ENCODE results near the gene ACSL3.

ACSL3 gene

GRCh38 chr2:222871291-222871690, 10.5 kb downstream of the ACSL3 start:
- Histone ChIP-seq H3K4me3 (ENCODE audit: low read depth in 1 of 2, low read length in 1 of 2) (no peak overlapping the region), H3K9me3 (no peaks in the 10 kb centered on the region), H3K4me1 (ENCODE audit: control insufficient read depth in 1 of 2, insufficient read depth in 1 of 2, low read depth in 1 of 2, low read length in 1 of 2) (peaks cover 35 to 38% of the 10 kb centered on the region in 2 experiments), H3K27me3 (no peaks in the 10 kb centered on the region), H3K27ac (no peak overlapping the region), H3K36me3 (no peaks in the 10 kb centered on the region)
- no peak for TF ChIP-seq CTCF (IDR thresholded peaks at IDR 0.05)

GRCh38 chr2:222872551-222872950, 11.7 kb downstream of the ACSL3 start:
- H3K4me1 ChIP-seq (ENCODE audit: control insufficient read depth in 1 of 2, insufficient read depth in 1 of 2, low read depth in 1 of 2, low read length in 1 of 2): peaks cover 34 to 37% of the 10 kb centered on the region in 2 experiments
- no peak for TF ChIP-seq CTCF (IDR thresholded peaks at IDR 0.05)

GRCh38 chr2:222875482-222875881, 14.6 kb downstream of the ACSL3 start:
- no peaks in the 10 kb centered on the region for H3K9me3 ChIP-seq
- peaks cover 12 to 16% of the 10 kb centered on the region in 2 experiments for H3K4me1 ChIP-seq (ENCODE audit: control insufficient read depth in 1 of 2, insufficient read depth in 1 of 2, low read depth in 1 of 2, low read length in 1 of 2)
- no peak overlapping the region for H3K27ac ChIP-seq
- H3K36me3 ChIP-seq: no peaks in the 10 kb centered on the region
- no peaks in the 10 kb centered on the region for H3K27me3 ChIP-seq
- no peak overlapping the region for H3K4me3 ChIP-seq (ENCODE audit: low read depth in 1 of 2, low read length in 1 of 2)
- TF ChIP-seq CTCF (IDR thresholded peaks at IDR 0.05): no peak

More at GRCh38 chr2:222872551-222872950, 11.7 kb downstream of the ACSL3 start:
- Histone ChIP-seq H3K27ac (no peak overlapping the region), H3K9me3 (no peaks in the 10 kb centered on the region), H3K36me3 (no peaks in the 10 kb centered on the region), H3K27me3 (no peaks in the 10 kb centered on the region), H3K4me3 (ENCODE audit: low read depth in 1 of 2, low read length in 1 of 2) (no peak overlapping the region)

- peaks cover 0 to 6% of the 10 kb centered on the region in 2 experiments for H3K4me1 ChIP-seq (ENCODE audit: control insufficient read depth in 1 of 2, insufficient read depth in 1 of 2, low read depth in 1 of 2, low read length in 1 of 2)
- no peak for TF ChIP-seq CTCF (IDR thresholded peaks at IDR 0.05)
- H3K4me3 ChIP-seq (ENCODE audit: low read depth in 1 of 2, low read length in 1 of 2): no peak overlapping the region
- H3K9me3 ChIP-seq: no peaks in the 10 kb centered on the region
- no peaks in the 10 kb centered on the region for H3K27me3 ChIP-seq
- no peak overlapping the region for H3K27ac ChIP-seq
- no peaks in the 10 kb centered on the region for H3K36me3 ChIP-seq
Observed at GRCh38 chr2:222876947-222877346, 16.1 kb downstream of the ACSL3 start.

GRCh38 chr2:222877556-222878300, 16.9 kb downstream of the ACSL3 start:
- H3K9me3 ChIP-seq: no peaks in the 10 kb centered on the region
- H3K27ac ChIP-seq: no peak overlapping the region
- peaks cover 0 to 2% of the 10 kb centered on the region in 2 experiments for H3K4me1 ChIP-seq (ENCODE audit: control insufficient read depth in 1 of 2, insufficient read depth in 1 of 2, low read depth in 1 of 2, low read length in 1 of 2)
- no peak overlapping the region for H3K4me3 ChIP-seq (ENCODE audit: low read depth in 1 of 2, low read length in 1 of 2)
- no peaks in the 10 kb centered on the region for H3K36me3 ChIP-seq
- no peak for TF ChIP-seq CTCF (IDR thresholded peaks at IDR 0.05)
- no peaks in the 10 kb centered on the region for H3K27me3 ChIP-seq

Measured in neutrophil (primary cell).